Common myeloid progenitor, CD34-positive (primary cell): Measurements from ENCODE around the gene TEAD1.
"Not testable (repeated sequence)": the region's sequence is repeated elsewhere in the genome, so short reads cannot be mapped to it uniquely, and the experiment has no call there.

Experiments
- CTCF ChIA-PET: fragments of 350-600 bp; sonication (Branson Sonifier 250); formaldehyde crosslinking; loops from one replicate; lab custom pipeline; 2021; ENCODE audit warnings: antibody characterized with exemption; lab: Charles Lee
- POLR2A ChIA-PET: fragments of 350-600 bp; sonication (Branson Sonifier 250); formaldehyde crosslinking; loops from one replicate; lab custom pipeline; 2021; ENCODE audit warnings: antibody characterized with exemption; lab: Charles Lee
- DNase-seq, 3 donors: peaks; one replicate each; pipeline versions ENCODE4 v3.0.0 to v3.0.0-alpha.2; 2013
- H3K27ac ChIP-seq, 2 experiments: 1 replicate in 1 of 2; 2 replicates in 1 of 2; pipeline ENCODE4 v1.7.0; 2013; ENCODE audit warnings: inconsistent platforms in 2 of 2, low read length in 2 of 2, mild to moderate bottlenecking in 2 of 2, low read depth in 1 of 2, moderate library complexity in 1 of 2; ENCODE audit not compliant: severe bottlenecking in 2 of 2, insufficient read depth in 1 of 2, poor library complexity in 1 of 2
- H3K27me3 ChIP-seq, 5 experiments: replicated peaks in 2 of 5; 1 replicate in 3 of 5; 2 replicates in 2 of 5; pipeline versions ENCODE4 v1.6.1 to v1.7.0; 2013; ENCODE audit warnings: low read length in 4 of 5, mild to moderate bottlenecking in 2 of 5, moderate library complexity in 2 of 5, inconsistent platforms in 1 of 5; ENCODE audit not compliant: insufficient read depth in 5 of 5, control insufficient read depth in 4 of 5
- H3K36me3 ChIP-seq, 4 experiments: 1 replicate in 2 of 4; 2 replicates in 2 of 4; pipeline versions ENCODE4 v1.6.1 to v1.7.0; 2013; ENCODE audit warnings: low read length in 3 of 4, control low read depth in 1 of 4, mild to moderate bottlenecking in 1 of 4; ENCODE audit not compliant: control insufficient read depth in 4 of 4, insufficient read depth in 4 of 4
- H3K4me1 ChIP-seq, 4 experiments: 1 replicate in 3 of 4; 2 replicates in 1 of 4; pipeline versions ENCODE4 v1.6.1 to v1.7.1; 2013; ENCODE audit warnings: low read length in 3 of 4, mild to moderate bottlenecking in 3 of 4, control low read depth in 1 of 4, inconsistent platforms in 1 of 4, moderate library complexity in 1 of 4; ENCODE audit not compliant: control insufficient read depth in 4 of 4, insufficient read depth in 4 of 4; ENCODE audit errors: control extremely low read depth in 1 of 4
- H3K4me3 ChIP-seq, 7 experiments: 1 replicate in 4 of 7; 2 replicates in 3 of 7; pipeline versions ENCODE4 v1.5.1 to v1.7.0; 2013; ENCODE audit warnings: mild to moderate bottlenecking in 7 of 7, low read length in 6 of 7, moderate library complexity in 6 of 7, inconsistent platforms in 2 of 7, low read depth in 2 of 7, control low read depth in 1 of 7; ENCODE audit not compliant: insufficient read depth in 4 of 7, control insufficient read depth in 1 of 7; ENCODE audit errors: extremely low read depth in 1 of 7
- H3K9me3 ChIP-seq, 5 experiments: 1 replicate in 4 of 5; 2 replicates in 1 of 5; pipeline versions ENCODE4 v1.6.1 to v1.7.1; 2013; ENCODE audit warnings: low read length in 4 of 5, mild to moderate bottlenecking in 2 of 5, inconsistent platforms in 1 of 5, low read depth in 1 of 5, moderate library complexity in 1 of 5; ENCODE audit not compliant: control insufficient read depth in 4 of 5, insufficient read depth in 2 of 5; ENCODE audit errors: control extremely low read depth in 1 of 5
- WGBS: methylation state at CpG from one replicate; pipeline ENCODE4 v1.1.5; 2013; ENCODE audit not compliant: insufficient coverage; 5-methylcytosine and 5-hydroxymethylcytosine counted together

TEAD1 gene

DNA sequence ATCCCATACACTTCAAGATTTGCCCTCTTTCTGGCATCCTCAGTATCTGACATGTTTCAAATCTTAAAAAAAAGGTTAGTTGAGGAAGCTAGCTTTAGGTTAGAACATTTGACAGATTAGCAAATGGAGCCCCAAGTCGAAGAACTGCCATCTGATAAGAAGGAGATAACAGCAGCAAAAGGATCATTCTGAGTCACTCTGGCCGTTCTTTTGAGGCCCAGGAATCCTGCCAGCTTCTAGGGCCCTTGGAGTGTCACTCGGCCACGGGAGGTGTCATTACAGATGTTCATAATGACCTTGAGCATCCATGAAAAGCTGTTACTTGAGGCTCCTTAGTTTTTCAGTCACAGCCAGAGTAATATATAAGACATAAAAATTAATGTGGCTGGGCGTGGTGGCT is 202.8 kb downstream of the TEAD1 start:
- Histone ChIP-seq H3K9me3 (no peaks in the 10 kb centered on the region), H3K27ac (no peak overlapping the region), H3K36me3 (no peaks in the 10 kb centered on the region), H3K4me3 (no peak overlapping the region), H3K27me3 (peaks cover 0 to 34% (median 21%) of the 10 kb centered on the region in 5 experiments), H3K4me1 (no peaks in the 10 kb centered on the region)
- ChIA-PET CTCF (no interaction called here), POLR2A (no interaction called here)
- no peak for DNase-seq
- 85% methylated on average over 3 of the region's 5 CpGs for WGBS

DNA sequence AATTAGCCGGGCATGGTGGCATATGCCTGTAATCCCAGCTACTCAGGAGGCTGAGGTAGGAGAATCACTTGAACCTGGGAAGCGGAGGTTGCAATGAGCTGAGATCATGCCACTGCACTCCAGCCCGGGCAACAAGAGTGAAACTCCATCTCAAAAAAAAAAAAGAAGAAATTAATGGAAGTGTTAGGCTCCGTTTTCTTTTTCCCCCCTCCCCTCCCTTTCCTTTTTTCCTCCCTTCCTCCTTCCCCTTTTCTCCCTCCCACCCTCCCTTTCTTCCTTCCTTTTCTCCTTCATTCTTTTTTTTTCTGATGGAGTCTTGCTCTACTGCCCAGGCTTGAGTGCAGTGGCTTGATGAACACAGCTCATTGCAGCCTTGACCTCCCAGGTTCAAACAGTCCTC is 203.3 kb downstream of the TEAD1 start:
- H3K27ac ChIP-seq, H3K4me1 ChIP-seq, DNase-seq, H3K36me3 ChIP-seq, CTCF ChIA-PET, POLR2A ChIA-PET, H3K9me3 ChIP-seq, H3K4me3 ChIP-seq: not testable (repeated sequence)
- WGBS, result 90% methylated on average over 2 of the region's 4 CpGs
- peaks cover 0 to 32% (median 21%) of the 10 kb centered on the region in 5 experiments for H3K27me3 ChIP-seq

DNA sequence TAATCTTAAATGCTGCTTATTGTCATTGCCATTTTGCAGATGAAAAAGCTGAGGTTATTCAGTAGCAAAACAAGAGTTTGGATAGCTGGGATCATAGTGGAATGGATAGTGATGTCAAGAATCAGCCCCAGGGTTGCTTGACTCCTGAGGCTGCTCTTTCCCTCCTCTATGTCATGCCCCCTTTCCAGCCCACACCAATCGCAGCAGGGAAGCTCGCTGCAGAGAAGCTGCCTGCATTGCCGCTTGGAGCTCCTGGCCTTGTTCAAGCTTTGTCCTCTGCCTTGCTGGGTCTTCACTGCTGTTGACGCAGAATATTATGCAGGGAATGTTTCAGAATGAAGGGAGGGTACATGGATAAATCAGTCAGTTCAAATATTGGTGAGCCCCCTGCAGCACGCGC is 206.1 kb downstream of the TEAD1 start:
- H3K4me1 ChIP-seq, result no peaks in the 10 kb centered on the region
- no peaks in the 10 kb centered on the region for H3K9me3 ChIP-seq
- WGBS, result 95% methylated on average over 5 of the region's 6 CpGs
- POLR2A ChIA-PET, result interaction anchor here (0.5 kb wide), 1 partner anchor 1075 kb away, joined by 5 read pairs; no protein-coding TSS in a partner anchor
- no peak overlapping the region for H3K27ac ChIP-seq
- no peaks in the 10 kb centered on the region for H3K36me3 ChIP-seq
- H3K4me3 ChIP-seq, result no peak overlapping the region
- no peak for DNase-seq
- CTCF ChIA-PET, result interaction anchor here (1.1 to 3.8 kb wide), 4 partner anchors 9 to 281 kb away, joined by 3 to 15 read pairs (median 4); no protein-coding TSS in a partner anchor
- H3K27me3 ChIP-seq, result peaks cover 0 to 10% (median 7%) of the 10 kb centered on the region in 5 experiments

DNA sequence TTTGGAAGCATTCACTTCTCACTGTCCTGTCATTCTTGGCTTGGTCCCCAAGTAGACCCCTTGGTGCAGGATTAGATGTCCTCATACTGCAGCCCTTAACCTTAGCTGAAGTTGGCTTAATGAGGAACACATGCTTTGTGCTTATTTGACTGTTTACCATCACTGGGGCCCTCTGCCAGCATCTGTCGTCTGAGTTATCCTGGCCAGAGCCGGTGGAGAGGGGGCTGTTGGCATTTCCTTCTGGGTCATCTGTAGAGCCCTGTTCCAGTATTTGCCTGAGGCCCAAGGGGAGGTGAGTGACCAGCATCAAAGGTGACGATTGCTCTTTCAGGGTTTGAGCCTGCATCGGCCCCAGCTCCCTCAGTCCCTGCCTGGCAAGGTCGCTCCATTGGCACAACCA is 208.4 kb downstream of the TEAD1 start:
- CTCF ChIA-PET, result no interaction called here

DNA sequence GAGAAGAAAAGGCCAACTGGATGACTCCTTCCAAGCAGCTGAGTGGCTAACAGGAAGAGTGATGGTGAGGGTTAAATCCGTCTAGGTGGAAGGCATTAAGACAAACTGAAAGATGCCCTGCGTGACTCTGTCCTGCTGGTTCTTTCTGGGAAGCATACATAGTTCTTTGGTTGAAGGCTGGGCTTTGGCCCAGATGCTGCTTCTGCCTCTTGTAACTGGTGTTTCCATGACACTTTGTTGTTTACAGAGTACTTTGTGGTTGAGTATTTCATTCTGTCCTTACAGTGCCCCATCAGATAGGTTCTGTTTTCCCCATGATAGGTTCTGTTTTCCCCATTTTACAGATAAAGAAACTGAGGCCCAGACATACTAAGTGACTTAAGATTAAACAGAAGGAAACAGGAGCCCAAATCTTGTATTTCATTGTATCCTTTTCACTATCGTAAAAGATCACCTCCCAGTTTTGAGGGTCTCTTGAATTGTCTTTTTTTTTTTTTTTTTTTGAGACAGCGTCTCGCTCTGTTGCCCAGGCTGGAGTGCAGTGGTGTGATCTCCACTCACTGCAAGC is 210.6 kb downstream of the TEAD1 start:
- ChIA-PET CTCF (interaction anchor here (1.7 kb wide), 1 partner anchor 553 kb away, joined by 5 read pairs; no protein-coding TSS in a partner anchor), POLR2A (no interaction called here)
- Histone ChIP-seq H3K4me1 (no peaks in the 10 kb centered on the region), H3K27me3 (peaks cover 0 to 16% (median 2%) of the 10 kb centered on the region in 5 experiments), H3K9me3 (no peaks in the 10 kb centered on the region), H3K4me3 (no peak overlapping the region), H3K27ac (no peak overlapping the region), H3K36me3 (no peaks in the 10 kb centered on the region)
- WGBS, result 100% methylated on average over 1 of the region's 5 CpGs
- DNase-seq, result no peak

More for the DNA sequence above, 208.4 kb downstream of the TEAD1 start:
- no peak overlapping the region for H3K4me3 ChIP-seq
- H3K9me3 ChIP-seq, result no peaks in the 10 kb centered on the region
- peaks cover 0 to 9% (median 0%) of the 10 kb centered on the region in 5 experiments for H3K27me3 ChIP-seq
- H3K27ac ChIP-seq, result no peak overlapping the region
- H3K4me1 ChIP-seq, result no peaks in the 10 kb centered on the region
- DNase-seq, result no peak
- H3K36me3 ChIP-seq, result no peaks in the 10 kb centered on the region
- POLR2A ChIA-PET, result no interaction called here
- 90% methylated on average over 5 of the region's 5 CpGs for WGBS

DNA sequence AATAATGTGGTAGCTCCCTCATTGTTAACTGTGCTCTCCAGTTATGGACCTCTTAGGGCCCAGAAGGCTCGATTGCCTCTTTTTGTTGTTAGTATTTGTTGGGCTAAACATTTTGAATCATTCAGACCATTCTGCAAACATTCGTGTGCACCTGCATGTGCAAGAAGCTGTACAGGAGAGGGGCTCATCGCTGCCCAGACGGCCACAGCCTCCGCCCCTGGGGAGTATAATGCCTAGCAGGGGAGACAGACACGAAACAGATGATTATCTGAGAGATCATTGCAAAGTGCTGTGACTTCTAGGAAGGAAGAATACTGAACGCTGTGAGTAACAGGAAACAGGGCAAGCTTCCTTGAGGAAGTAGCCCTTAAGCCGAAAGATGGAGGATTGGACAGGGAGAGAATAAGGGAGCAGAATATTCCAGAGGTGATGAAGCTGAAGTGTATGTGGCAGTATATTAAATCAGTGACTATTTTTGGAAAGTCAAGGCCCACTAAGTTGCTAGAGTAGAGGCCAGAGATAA is 211.6 kb downstream of the TEAD1 start:
- ChIA-PET POLR2A (no interaction called here), CTCF (interaction anchor here (0.6 to 1.7 kb wide), 2 partner anchors 473 to 554 kb away, joined by 3 to 5 read pairs; no protein-coding TSS in a partner anchor)
- H3K4me1 ChIP-seq, result no peaks in the 10 kb centered on the region
- H3K27me3 ChIP-seq, result peaks cover 0 to 16% (median 4%) of the 10 kb centered on the region in 5 experiments
- no peak overlapping the region for H3K4me3 ChIP-seq
- 87% methylated on average over 7 of the region's 8 CpGs for WGBS
- no peak for DNase-seq
- H3K27ac ChIP-seq, result no peak overlapping the region
- no peaks in the 10 kb centered on the region for H3K36me3 ChIP-seq
- H3K9me3 ChIP-seq, result no peaks in the 10 kb centered on the region

DNA sequence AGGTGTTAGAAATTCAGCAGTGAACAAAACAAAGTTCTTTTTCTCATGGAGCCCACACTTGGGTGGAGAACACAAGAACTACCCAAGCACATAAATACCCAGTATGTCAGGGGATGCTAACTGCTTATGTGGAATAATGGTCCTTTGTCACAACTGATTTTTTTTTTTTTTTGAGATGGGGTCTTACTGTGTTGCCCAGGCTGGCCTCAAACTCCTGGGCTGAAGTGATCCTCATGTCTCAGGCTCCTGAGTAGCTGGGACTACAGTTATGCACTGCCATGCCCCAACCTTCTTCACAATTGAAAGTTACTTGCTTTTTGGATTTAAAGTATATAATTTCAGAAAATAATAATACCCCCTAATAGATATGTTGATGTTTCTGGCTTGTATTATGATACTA is 212.3 kb downstream of the TEAD1 start:
- ChIA-PET CTCF (no interaction called here), POLR2A (no interaction called here)
- no peak for DNase-seq
- no peaks in the 10 kb centered on the region for H3K4me1 ChIP-seq
- no peaks in the 10 kb centered on the region for H3K9me3 ChIP-seq
- H3K27ac ChIP-seq, result no peak overlapping the region
- H3K4me3 ChIP-seq, result no peak overlapping the region
- H3K27me3 ChIP-seq, result peaks cover 0 to 13% (median 4%) of the 10 kb centered on the region in 5 experiments
- H3K36me3 ChIP-seq, result no peaks in the 10 kb centered on the region
